Measurements from ENCODE around the gene YJEFN3.

The YJEFN3 gene

GRCh38 chr19:19524053-19524452 lies 4.7 kb upstream of the YJEFN3 start:
- DNase-seq (ENCODE audit: low spot score), result no peak

GRCh38 chr19:19525611-19526380 lies 2.9 kb upstream of the YJEFN3 start:
- DNase-seq (ENCODE audit: low spot score), result no peak

DNA sequence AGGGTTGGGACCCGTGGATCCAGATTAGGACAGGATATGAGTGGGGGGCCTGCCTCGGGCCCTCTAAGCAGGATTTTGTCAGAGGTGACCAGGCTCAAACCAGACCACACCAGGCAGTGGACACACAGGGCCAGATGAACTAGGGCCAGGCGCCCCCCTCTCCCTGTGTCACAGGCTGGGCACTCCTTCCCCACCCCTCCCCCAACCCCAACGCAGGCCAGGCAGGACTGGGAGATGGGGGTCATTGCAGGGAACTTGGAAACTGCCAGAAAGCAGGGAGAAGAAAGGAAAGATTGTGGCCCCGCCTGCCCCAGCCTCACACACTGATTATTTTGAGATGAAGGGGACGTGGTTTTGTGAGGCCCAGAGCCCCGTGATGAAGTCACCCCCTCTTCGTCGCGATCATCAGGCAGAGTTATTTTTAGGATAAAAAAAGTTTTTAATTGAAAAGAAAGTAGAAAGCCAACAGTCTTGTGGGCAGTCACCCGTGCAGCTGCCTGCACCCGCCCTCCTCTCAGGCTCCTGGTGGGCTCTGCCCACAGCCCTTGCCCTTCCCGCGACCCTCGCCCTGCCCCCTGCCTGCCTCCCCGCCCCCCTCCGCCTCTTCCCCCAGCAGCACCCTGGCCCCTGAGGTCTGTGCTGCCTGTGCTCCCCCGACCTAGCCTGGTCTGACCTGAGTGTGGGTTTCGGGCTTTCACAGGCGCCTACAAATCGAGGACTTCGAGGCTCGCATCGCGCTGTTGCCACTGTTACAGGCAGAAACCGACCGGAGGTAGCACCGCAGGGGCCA lies 1.9 kb upstream of the YJEFN3 start:
- no peak for DNase-seq (ENCODE audit: low spot score)

- no peak for DNase-seq (ENCODE audit: low spot score)
Observed at GRCh38 chr19:19527371-19527656, 1.4 kb upstream of the YJEFN3 start.

- DNase-seq (ENCODE audit: low spot score), result no peak
Observed at GRCh38 chr19:19527674-19528625, 761 bp upstream of the YJEFN3 start.

GRCh38 chr19:19529783-19530422 lies 1.2 kb downstream of the YJEFN3 start:
- DNase-seq (ENCODE audit: low spot score), result no peak

- DNase-seq (ENCODE audit: low spot score), result no peak
Observed at GRCh38 chr19:19530423-19530804, 1.7 kb downstream of the YJEFN3 start.

GRCh38 chr19:19530889-19531288 lies 2.2 kb downstream of the YJEFN3 start:
- DNase-seq (ENCODE audit: low spot score), result no peak

GRCh38 chr19:19531951-19532805 lies 3.5 kb downstream of the YJEFN3 start:
- DNase-seq (ENCODE audit: low spot score), result peak; percentile 84

DNA sequence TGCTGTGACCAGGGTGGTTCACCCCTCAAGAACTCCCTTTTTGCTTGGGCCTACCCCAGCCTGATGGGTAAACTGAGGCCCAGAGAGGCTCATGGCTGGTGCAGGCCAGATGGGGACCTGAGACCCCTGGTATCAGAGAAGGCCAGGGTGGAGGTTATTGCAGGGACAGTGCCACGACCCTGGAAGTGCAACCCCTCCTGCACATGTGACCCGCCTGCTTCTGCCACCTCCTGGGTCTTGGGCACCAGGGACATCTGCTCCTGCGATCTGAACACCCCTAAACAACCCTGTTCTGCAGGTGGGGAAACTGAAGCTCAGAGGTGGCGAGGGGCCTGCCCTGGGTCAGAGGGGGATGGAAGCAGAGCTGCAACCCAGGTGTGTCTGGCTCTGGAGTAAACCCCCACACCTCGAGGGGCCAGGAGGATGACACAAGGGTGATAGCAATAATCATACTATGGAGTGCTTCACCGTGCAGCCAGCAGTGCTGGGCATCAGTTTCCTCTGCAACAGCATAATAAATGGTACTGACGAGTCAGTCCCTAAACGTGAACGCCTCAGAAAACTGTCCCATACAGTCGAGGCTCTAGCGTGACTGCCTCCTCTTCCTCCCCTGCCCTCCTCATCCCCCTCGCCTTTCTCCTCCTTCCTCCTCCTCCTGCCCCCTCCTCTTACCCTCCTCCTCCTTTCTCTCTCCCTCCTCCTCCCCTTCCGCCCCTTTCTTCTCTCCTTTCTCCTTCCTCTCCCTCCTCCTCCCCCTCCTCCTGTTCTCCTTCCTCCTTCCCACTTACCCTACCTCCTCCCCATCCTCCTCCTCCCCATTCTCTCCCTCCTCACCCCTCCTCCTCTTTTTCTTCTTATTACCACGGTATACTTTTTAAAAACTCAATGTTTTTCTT lies 4.3 kb downstream of the YJEFN3 start:
- DNase-seq (ENCODE audit: low spot score), result no peak

DNA sequence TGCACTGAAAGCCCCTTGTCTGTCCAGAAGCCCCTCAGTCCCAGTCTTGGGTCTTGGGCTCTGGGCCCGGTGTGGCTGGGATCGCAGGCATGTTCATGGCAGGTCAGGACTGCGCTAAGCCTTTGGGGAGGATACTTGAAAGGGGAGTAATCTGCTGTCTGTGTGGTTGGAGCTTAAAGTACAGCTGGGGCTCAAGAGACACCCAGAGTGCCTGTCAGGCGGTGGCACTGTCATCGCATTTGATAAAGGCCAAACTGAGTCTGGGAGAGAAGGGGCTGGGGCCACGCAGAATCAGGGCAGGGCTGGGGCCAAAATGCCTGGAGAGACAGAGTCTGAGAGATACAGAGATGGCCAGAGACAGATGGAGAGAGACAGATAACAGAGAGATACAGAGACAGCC lies 5.1 kb downstream of the YJEFN3 start:
- DNase-seq (ENCODE audit: low spot score), result no peak

DNA sequence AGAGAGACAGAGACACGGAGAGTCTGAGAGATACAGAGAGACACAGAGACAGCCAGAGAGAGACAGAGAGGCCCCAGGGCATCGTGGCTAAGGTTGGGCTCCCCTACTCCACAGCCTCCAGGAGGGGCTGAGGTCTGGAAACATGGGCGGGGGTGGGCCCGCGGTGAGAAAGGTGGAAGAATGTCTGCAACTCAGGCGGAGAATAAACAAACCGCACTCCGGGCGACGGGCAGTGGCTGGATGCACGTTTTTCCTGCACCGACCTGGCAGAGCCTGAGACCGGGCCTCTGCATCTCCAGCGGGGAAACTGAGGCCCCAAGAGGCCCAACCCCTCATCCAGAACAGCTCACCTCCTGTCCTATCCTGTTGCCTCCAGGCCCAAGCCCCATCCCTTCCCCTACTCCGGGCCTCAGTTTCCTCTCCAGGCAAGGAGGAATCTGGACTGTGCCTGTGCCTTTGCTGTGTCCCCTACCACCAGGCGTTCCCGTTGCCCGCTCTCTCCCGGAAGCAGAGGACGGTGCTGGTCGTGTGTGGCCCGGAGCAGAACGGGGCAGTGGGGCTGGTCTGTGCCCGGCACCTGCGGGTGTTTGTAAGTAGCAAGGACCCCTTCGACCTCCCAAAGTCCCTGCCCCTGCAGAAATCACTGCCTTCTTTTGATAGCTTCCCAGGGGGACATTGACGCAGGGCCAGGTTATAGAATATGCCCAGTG lies 6.0 kb downstream of the YJEFN3 start:
- DNase-seq (ENCODE audit: low spot score), result no peak

GRCh38 chr19:19535311-19536191 lies 6.8 kb downstream of the YJEFN3 start:
- DNase-seq (ENCODE audit: low spot score), result no peak

DNA sequence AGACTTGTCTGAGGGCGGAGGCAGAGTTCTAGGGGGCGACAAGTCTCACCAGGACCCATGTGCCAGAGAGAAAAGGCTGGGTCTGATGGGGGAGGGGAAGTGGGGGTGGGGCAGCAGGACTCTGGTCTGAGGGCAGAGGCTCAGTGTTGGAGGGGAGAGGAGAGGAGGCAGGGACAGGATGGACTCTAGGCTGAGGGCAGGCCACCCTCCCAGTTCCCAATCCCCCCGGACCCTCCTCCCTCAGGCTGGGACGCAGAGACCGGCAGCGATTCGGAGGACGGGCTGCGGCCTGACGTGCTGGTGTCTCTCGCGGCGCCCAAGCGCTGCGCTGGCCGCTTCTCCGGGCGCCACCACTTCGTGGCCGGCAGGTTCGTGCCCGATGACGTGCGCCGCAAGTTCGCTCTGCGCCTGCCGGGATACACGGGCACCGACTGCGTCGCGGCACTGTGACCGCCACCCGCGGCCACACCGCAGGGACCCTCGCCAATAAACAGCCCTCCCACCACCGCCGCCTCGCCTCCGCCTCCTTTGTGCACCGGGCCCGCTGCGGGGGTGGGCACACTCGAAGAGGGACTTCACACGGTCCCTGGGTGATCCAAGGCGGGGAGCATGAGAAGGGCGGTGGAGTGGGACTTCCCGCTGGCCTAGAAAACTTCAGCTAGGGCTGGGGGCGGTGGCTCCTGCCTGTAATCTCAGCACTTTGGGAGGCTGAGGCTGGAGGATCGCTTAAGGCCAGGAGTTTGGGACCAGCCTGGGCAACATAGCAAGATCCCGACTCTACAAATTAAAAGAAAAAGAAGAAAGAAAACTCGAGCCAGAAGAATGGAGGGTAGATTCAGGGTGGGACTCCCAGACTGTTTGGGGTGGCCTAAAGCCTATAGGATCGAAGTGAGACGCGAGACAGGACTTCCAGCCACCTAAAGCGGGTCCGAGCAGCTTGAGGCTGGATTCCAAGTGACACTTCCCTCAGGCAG lies 8.7 kb downstream of the YJEFN3 start:
- no peak for DNase-seq (ENCODE audit: low spot score)

DNA sequence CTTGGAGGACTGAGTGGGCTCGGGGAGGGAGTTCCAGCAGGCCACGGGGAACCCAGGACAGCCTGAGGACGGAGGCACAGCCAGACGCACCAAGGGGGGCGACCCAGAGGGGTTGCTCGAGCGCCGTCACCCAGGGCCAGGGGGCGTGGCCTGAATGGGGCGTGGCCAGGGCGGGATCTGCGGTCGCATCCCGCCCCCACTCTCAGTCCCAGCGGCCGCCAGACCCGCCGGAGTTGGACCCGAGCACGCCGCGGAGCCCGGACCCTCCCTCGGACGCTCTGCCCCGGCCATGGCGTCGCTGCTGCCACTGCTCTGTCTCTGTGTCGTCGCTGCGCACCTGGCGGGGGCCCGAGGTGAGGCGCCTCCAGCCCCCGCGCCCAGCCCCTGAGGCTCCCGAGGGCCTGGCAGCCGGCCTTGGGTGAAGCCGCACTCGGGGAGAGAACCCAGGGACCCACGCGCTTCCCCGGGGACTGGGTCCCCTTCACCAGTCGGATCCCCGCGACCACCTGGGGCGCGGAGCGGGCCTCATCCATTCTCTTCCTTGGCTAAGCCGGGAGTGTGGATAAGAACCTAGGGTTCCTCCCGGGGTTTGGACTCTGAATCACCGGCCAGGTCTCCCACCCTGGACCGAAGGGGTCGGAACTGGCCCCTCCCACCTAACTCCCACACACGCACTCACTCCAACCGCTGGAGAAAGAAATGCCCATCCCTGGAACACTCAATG lies 9.5 kb downstream of the YJEFN3 start, which contains the start of gene CILP2:
Gene CILP2, plus strand, starts transcription at position 205 of the 724 bp plus-strand sequence. Its CDS starts 85 bp downstream, at position 290.
- no peak for DNase-seq (ENCODE audit: low spot score)

GRCh38 chr19:19538785-19539166 lies 10.1 kb downstream of the YJEFN3 start:
- no peak for DNase-seq (ENCODE audit: low spot score)

Measured in CD4-positive, alpha-beta T cell treated with Interleukin-15 for 4 hours (primary cell).